ENCODE results near the gene DOK7. TPM values are rescaled to one million over a fixed set of nuclear protein-coding genes. Genes with fewer than 3 reads are reported as not detected.

Gene DOK7
- polyA plus RNA-seq, 1 donor (not counting 4 experiments of a cell fraction or from before 2014, with no cell fraction given): 0.13 TPM

- FAIRE-seq: no peak
Observed at GRCh38 chr4:3473181-3473950, 10.3 kb downstream of the DOK7 start.

DNA sequence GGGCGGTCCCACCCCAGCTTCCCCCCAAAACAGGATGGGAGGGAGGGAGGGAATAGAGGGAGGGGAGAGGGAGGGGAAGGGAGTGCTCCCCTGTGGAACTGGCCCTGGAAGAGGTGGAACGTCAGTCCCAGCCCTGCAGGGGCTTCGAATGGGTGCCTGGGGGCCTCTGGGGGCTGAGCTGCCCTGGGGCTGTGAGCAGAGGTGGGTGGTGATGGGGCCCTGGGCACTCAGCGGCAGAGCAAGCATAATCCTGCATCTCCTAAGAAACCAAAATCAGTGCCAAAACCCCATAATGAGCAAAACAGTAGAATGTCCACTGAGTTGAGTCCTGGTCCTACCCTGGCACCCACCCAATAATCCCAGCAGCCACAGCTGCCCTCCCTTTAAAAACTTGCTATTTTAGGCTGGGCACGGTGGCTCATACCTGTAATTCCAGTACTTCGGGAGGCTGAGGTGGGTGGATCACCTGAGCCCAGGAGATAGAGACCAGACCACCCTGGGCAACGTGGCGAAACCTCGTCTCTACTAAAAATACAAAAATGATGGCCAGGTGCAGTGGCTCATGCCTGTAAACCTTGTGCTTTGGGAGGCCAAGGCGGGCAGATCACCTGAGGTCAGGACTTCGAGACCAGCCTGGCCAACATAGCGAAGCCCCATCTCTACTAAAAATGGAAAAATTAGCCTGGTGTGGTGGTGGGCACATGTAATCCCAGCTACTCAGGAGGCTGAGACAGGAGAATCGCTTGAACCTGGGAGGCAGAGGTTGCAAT lies 11.1 kb downstream of the DOK7 start:
- Histone ChIP-seq H3K9ac (ENCODE audit: control insufficient read depth, extremely low read depth, insufficient read depth, low read length) (no peak overlapping the region), H3K4me2 (ENCODE audit: control insufficient read depth, extremely low read depth, insufficient read depth, low read depth, low read length) (no peak overlapping the region), H3K4me1 (ENCODE audit: control insufficient read depth, extremely low read depth, insufficient read depth, low read length) (peaks cover 7% of the 10 kb centered on the region), H4K20me1 (ENCODE audit: control insufficient read depth, extremely low read depth, insufficient read depth, low read length) (no peaks in the 10 kb centered on the region), H3K27me3 (ENCODE audit: control insufficient read depth, extremely low read depth, insufficient read depth, low read length) (peaks cover 85% of the 10 kb centered on the region), H3K9me3 (ENCODE audit: control insufficient read depth, low read depth, low read length) (no peaks in the 10 kb centered on the region), H2AFZ (ENCODE audit: control insufficient read depth, low read length) (no peak overlapping the region), H3K36me3 (ENCODE audit: control insufficient read depth in 2 of 2, extremely low read depth in 1 of 2, insufficient read depth in 2 of 2, low read length in 2 of 2) (no peaks in the 10 kb centered on the region), H3K4me3 (ENCODE audit: control insufficient read depth in 2 of 3, extremely low read depth in 1 of 3, insufficient read depth in 2 of 3, low read depth in 1 of 3, low read length in 3 of 3) (no peak overlapping the region), H3K79me2 (ENCODE audit: control insufficient read depth, insufficient read depth, low read length) (no peaks in the 10 kb centered on the region), H3K27ac (ENCODE audit: control insufficient read depth, insufficient read depth, low read length) (no peak overlapping the region), H3K9me1 (ENCODE audit: control insufficient read depth, extremely low read depth, insufficient read depth, low read length) (no peaks in the 10 kb centered on the region)
- FAIRE-seq: no peak
- dilution Hi-C loops (cut with MboI; ENCODE audit: extremely low pct_ligation_motif_present, low sequenced_read_pairs): no loop called here
- DNase-seq (ENCODE audit: low read depth, low spot score): no peak
- no peak for TF ChIP-seq EZH2 (IDR thresholded peaks at IDR 0.05; ENCODE audit: low read length)
- TF ChIP-seq CTCF (optimal IDR thresholded peaks at IDR 0.05 in 1 of 3, IDR thresholded peaks at IDR 0.05 in 1 of 3, conservative IDR thresholded peaks at IDR 0.05 in 1 of 3; ENCODE audit: extremely low read depth in 1 of 3, insufficient read depth in 2 of 3, low read length in 3 of 3): no peak

More at GRCh38 chr4:3473181-3473950, 10.3 kb downstream of the DOK7 start:
- Histone ChIP-seq H3K27ac (ENCODE audit: control insufficient read depth, insufficient read depth, low read length) (no peak overlapping the region), H4K20me1 (ENCODE audit: control insufficient read depth, extremely low read depth, insufficient read depth, low read length) (no peaks in the 10 kb centered on the region), H3K4me2 (ENCODE audit: control insufficient read depth, extremely low read depth, insufficient read depth, low read depth, low read length) (no peak overlapping the region), H3K79me2 (ENCODE audit: control insufficient read depth, insufficient read depth, low read length) (no peaks in the 10 kb centered on the region), H3K4me1 (ENCODE audit: control insufficient read depth, extremely low read depth, insufficient read depth, low read length) (peaks cover 7% of the 10 kb centered on the region), H3K9ac (ENCODE audit: control insufficient read depth, extremely low read depth, insufficient read depth, low read length) (no peak overlapping the region), H3K27me3 (ENCODE audit: control insufficient read depth, extremely low read depth, insufficient read depth, low read length) (peaks cover 79% of the 10 kb centered on the region), H3K9me3 (ENCODE audit: control insufficient read depth, low read depth, low read length) (no peaks in the 10 kb centered on the region), H3K36me3 (ENCODE audit: control insufficient read depth in 2 of 2, extremely low read depth in 1 of 2, insufficient read depth in 2 of 2, low read length in 2 of 2) (no peaks in the 10 kb centered on the region), H3K9me1 (ENCODE audit: control insufficient read depth, extremely low read depth, insufficient read depth, low read length) (no peaks in the 10 kb centered on the region), H3K4me3 (ENCODE audit: control insufficient read depth in 2 of 3, extremely low read depth in 1 of 3, insufficient read depth in 2 of 3, low read depth in 1 of 3, low read length in 3 of 3) (no peak overlapping the region), H2AFZ (ENCODE audit: control insufficient read depth, low read length) (no peak overlapping the region)
- TF ChIP-seq CTCF (optimal IDR thresholded peaks at IDR 0.05 in 1 of 3, IDR thresholded peaks at IDR 0.05 in 1 of 3, conservative IDR thresholded peaks at IDR 0.05 in 1 of 3; ENCODE audit: extremely low read depth in 1 of 3, insufficient read depth in 2 of 3, low read length in 3 of 3): no peak
- no peak for TF ChIP-seq EZH2 (IDR thresholded peaks at IDR 0.05; ENCODE audit: low read length)
- dilution Hi-C loops (cut with MboI; ENCODE audit: extremely low pct_ligation_motif_present, low sequenced_read_pairs): no loop called here
- no peak for DNase-seq (ENCODE audit: low read depth, low spot score)
